ENCODE data around the gene CLNK.

The CLNK gene

DNA sequence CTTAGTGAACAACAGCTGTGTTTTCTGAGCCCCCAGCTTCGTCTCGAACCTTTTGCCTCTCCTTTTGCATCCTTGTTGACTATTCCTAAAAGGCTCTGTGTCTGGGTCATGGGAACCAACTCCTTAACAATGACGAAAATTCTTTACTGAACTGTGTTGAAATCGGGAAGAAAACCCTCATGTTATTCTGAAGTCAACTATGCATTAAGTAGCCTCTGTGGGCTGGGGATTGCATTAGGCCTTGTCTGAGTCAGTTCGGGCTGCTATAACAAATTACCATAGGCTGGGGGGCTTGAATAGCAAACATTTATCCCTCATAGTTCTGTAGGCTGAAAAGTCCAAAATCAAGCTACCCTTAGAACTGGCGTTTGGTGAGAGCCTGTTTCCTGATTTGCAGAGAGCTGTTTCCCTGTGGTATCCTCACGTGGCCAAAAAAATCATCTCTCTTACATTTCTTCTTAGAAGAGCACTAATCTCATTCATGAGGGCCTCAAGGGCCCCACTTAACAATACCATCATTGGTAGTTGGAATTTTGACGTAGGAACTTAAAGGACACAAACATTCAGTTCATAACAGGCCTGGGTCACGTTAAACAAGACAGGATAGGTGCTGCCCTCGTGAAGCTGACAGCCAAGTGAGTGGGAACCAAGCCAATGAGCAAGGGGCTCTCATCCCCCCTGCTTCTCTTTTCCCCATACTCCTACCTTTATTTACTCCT is 75.9 kb downstream of the CLNK start:
- DNase-seq: no peak

DNA sequence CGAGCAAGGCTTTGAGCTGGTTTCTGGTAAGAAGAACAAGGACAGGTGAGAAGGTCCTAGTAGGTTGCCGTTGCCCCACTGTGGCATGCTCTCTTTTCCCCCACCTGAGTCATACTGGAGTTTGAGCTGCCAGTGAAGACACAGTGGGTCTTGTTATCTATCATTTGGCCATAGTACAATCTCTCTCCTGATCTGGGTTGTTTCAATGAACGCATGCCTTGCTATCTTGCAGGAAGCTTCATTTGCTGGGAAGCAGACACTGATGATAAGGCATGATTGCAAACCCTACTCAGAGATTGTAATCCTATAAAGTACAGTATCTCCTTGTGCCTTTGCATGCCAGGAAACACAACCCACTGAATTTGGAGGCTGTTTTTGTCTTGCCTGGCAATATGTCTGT is 77.4 kb downstream of the CLNK start:
- no peak for DNase-seq

GRCh38 chr4:10606483-10607155 is 77.9 kb downstream of the CLNK start:
- no peak for DNase-seq

DNA sequence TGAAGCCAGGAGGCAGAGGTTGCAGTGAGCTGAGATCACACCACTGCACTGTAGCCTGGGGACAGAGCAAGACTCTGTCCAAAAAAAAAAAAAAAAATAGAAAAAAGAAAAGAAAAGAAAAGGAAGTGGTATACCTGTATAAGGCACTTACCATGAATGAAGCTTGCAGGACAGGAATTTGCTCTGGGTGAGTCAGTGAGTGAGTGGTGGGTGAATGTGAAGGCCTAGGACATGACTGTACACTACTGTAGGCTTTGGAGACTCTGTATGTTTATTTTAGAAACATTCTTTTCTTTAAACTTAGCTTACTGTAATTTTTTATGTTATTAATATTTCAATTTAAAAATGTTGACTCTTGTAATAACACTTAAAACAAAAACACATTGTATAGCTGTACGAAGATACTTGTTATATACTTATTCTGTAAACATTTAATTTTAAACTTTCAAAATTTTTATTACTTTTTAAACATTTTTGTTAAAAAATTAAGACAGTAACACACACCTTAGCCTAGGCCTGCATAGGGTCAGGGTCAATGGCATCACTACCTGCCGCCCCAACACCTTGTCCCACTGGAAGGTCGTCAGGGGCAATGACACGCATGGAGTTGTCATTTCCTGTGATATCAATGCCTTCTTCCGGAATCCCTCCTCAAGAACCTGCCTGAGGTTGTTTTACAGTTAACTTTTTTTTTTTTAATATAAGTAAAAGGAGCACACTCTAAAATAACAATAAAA is 78.7 kb downstream of the CLNK start:
- no peak for DNase-seq

DNA sequence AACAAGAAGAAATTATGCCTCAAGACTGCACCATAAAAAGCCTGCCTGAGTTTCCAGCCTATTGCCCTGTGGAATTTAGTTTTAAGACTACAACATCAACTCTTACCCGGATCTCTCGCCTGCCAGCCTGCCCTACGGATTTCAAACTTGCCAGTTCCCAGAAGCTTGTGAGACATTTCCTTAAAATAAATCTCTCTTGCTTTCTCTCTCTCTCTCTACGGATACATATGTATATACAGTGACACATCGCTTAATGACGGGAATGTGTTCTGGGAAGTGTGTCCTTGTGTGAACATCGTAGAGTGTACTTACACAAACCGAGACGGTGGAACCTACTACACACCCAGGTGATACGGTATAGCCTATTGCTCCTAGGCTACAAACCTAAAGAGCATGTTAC is 79.5 kb downstream of the CLNK start:
- DNase-seq: no peak

- no peak for DNase-seq
Observed at GRCh38 chr4:10599574-10599973, 85.0 kb downstream of the CLNK start.

GRCh38 chr4:10598829-10599228 is 85.7 kb downstream of the CLNK start:
- no peak for DNase-seq

- no peak for DNase-seq
Observed at GRCh38 chr4:10596586-10597290, 87.8 kb downstream of the CLNK start.

DNA sequence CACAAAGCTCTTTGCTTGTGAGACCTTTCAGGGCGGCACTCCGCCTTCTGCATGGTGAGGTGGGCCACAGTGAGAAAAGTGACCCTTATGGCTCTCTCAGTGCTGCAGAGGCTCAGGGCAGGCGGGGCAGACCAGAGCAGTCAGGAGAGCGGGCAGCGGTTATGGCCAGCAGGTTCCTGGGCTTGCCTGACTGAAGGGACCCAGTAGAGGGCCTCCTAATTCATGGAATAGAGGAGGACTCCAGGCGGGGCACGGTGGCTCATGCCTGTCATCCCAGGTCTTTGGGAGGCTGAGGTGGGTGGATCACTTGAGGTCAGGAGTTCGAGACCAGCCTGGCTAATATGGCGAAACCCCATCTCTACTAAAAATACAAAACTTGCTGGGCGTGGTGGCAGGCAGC is 91.4 kb downstream of the CLNK start:
- DNase-seq: no peak

- DNase-seq: no peak
Observed at GRCh38 chr4:10590896-10591295, 93.7 kb downstream of the CLNK start.

- DNase-seq: no peak
Observed at GRCh38 chr4:10589799-10590198, 94.8 kb downstream of the CLNK start.

GRCh38 chr4:10589321-10589720 is 95.2 kb downstream of the CLNK start:
- no peak for DNase-seq

DNA sequence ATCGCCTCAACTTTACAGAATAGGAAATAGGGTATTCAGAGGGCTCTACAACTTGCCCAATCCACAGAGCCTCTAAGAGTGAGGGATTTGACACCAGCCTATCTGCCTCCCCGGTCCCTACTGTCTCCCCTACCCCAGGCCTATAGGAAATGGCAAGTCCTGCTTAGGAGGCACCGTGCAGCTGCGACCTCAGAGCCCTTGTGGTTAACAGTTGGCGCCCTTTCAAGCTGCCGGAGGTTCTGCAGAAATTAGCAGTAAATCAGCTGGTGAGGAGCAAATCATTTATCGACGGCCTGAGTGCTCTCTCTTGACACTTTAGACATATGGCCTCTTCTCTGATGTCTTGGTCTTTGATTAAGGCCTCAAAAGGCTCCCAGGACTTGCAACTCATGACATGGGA is 96.9 kb downstream of the CLNK start:
- DNase-seq: no peak

GRCh38 chr4:10587296-10587695 is 97.3 kb downstream of the CLNK start:
- DNase-seq: no peak

DNA sequence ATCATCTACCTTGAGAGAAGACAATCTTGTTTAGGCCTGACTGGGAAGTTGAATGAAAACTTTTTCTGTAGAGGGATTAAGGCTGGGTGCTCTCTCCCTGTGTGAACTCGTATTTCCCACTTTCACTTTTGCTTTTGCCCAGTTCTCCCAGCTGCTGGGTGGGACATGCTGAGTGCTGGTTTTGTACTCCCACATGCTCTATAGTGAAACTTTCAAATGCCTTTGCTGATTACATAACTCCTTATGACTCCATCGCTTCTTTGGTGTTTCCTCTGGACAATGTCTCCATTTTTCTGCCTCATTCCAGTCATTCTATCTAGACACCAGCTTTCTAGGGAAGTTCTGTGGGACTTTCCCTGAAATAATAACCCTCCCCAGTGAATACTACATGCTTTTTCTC is 100.5 kb downstream of the CLNK start:
- DNase-seq: no peak

- DNase-seq: no peak
Observed at GRCh38 chr4:10582951-10583350, 101.6 kb downstream of the CLNK start.

DNA sequence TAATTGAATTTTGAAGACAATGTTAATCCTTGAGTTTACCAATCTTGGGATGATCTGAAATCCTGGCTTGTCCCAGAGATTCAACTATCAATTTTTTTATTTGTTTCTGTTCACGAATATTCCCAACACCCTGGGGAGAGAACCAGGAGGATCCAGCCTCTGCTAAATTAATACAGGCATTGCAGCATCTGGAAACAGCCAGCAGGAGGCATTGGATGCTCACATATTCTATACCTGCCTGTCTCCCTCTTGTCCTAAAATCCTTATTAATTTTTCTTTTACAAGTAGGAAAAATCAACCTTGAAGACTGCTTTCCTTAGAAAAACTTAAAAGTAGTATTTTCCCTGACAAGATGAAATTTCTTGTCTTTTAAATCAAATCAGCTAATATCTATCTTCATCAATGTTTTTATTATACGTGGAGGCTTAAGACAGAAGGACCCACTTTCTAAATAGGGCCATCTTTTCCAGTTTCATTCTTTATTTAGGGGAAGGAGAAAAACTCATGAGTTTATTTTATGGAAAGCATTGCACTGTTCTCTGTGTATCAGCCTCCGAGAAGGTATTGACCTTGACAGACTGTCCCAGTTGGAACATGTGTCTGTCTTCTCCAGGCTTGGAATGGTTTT is 102.4 kb downstream of the CLNK start:
- DNase-seq: no peak

DNA sequence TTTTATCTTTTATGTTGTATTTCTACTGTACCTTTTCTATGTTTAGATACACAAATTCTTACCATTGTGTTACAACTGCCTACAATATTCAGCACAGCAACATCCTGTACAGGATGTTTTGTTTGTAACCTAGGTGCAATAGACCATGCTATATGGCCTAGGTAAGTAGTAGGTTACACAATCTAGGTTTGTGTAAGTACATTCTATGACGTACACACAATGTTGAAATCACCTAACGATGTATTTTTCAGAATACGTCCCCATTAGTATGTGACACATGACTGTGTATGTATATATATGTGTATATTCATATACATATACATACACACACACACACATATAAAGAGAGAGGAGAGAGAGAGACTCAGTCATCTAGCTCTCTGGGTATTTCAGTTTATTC is 103.5 kb downstream of the CLNK start:
- no peak for DNase-seq

DNA sequence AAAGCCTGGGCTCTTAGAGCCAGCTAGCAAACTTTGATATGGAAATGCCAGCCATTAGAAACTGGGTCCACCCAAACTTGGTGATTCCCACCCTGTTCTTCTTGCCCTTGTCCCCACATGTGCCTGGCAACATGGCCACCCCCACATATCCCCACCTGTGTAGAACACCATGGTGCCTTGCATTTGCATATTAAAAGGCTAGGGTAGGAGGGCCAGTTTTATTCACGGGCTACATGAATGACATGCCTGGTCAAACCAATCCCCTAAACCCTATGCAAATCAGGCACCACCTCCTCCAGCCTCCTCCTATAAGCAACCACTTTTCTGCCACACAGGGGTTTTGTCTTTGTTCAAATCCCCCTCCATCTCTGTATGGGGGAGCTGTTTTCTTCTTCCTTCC is 104.9 kb downstream of the CLNK start:
- DNase-seq: no peak

DNA sequence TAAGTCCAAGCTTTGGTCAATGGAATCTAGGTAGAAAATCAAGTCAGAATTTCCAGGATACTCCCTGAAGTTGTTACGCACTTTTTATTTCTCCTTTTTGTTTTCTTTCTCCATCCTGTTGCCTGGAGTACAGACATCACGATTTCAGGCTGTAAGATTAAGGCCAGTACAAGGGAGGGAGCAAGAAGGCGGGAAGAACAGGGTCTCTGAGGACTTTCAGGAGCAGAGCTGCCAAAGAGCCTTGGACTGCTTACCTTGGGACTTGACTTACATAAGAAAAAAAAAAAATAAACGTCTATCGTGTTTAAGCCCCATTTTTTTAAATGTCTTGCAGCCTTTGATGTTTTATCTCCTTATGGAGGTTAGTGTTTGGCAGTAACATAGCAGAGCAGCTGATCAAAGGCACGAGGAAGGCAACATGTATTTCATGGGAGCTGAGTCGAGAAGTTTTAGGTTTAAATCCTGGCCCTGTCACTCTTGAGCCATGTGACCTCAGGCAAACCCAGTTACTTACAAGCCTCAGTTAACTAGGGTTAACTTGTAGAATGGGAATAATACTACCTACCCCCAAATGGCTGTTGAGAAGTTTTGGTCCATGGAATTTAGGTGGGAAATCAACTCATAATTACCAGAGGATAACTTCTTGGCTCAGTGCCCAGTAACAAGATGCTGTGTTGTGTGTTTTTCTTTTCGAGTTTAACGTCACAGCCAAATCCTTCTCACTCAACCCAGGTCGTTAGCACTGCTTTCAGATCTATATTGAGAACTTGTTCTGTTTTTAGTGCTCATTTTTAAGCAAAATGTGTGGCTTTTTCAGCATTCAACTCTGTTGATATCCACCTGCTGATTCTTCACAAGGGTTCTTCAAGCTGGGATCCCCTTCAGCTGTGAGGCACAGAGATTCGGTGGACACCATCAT is 106.8 kb downstream of the CLNK start:
- no peak for DNase-seq

DNA sequence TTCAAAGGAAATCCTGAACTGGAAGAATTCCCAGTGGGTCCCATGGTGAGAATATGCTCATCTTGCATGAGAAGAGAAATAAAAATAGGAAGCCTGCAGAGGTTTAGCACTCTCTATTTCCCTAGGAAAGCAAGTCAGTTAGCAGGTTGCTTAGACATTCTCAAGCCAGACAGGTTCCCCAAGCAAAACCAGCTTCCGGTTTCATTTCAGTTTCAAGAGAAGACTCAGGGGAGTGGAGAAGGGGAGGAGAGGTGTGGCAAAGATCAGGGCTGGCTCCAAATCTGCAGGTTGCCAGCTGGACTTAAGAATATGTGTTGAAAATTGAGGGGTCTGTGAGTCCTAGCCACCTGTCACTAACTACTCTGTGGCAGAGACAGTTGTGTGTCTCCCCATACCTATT is 107.5 kb downstream of the CLNK start:
- DNase-seq: no peak

DNA sequence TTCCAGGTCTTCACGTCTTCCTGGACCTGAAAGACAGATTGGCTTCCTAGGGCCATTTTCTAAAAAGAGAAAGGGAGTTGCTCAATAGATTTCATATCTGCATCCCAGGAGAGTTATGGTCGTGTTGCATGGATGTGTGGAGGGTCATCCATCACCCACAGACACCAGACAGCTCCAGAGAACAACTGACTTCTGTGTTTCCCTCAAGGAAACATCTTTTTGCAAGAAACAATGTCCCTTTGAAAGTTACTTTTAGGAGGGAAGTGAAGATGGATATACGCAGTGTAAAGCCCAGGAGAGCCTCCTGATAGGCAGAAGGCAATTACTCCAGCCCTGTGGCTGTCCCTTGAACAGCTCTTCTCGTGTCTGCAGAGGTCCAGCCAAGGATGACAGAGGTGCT is 108.3 kb downstream of the CLNK start:
- no peak for DNase-seq

Measured in activated naive CD4-positive, alpha-beta T cell treated with anti-CD3 and anti-CD28 coated beads, Interleukin-2, amount 50 U/mL, for 16 hours (primary cell).